DOHH2 (cell line): ENCODE measurements around the gene EMID1.

Experiments
- H3F3A ChIP-seq: fragments of 200-600 bp; sonication (generic), shearing (Covaris generic); 2 replicates; pipeline ENCODE4 v1.6.0; 2016; ENCODE audit warnings: antibody characterized with exemption, mild to moderate bottlenecking; ENCODE audit not compliant: control insufficient read depth, insufficient read depth
- H3K27ac ChIP-seq: fragments of 200-600 bp; sonication (generic); 2 replicates; pipeline ENCODE4 v1.5.1; 2014; ENCODE audit warnings: low read depth, mild to moderate bottlenecking, low read length, moderate library complexity
- H3K27me3 ChIP-seq: fragments of 200-600 bp; sonication (generic); 2 replicates; pipeline ENCODE4 v1.6.1; 2014; ENCODE audit warnings: mild to moderate bottlenecking, low read length, mixed read lengths; ENCODE audit not compliant: control insufficient read depth
- H3K36me3 ChIP-seq: fragments of 200-600 bp; sonication (generic); 2 replicates; pipeline ENCODE4 v1.6.1; 2014; ENCODE audit warnings: mild to moderate bottlenecking, low read length, moderate library complexity, mixed read lengths; ENCODE audit not compliant: control insufficient read depth
- H3K4me1 ChIP-seq: fragments of 200-600 bp; sonication (generic); 2 replicates; pipeline ENCODE4 v1.6.1; 2014; ENCODE audit warnings: mild to moderate bottlenecking, low read length, mixed read lengths; ENCODE audit not compliant: control insufficient read depth
- H3K4me2 ChIP-seq: fragments of 200-600 bp; sonication (generic); 2 replicates; pipeline ENCODE4 v1.6.0; 2014; ENCODE audit warnings: mild to moderate bottlenecking, low read length, moderate library complexity
- H3K4me3 ChIP-seq: fragments of 200-600 bp; sonication (generic); 2 replicates; pipeline ENCODE4 v1.5.1; 2014; ENCODE audit warnings: mild to moderate bottlenecking, low read length, mixed read lengths
- H3K79me2 ChIP-seq: fragments of 200-600 bp; sonication (generic); 2 replicates; pipeline ENCODE4 v1.6.1; 2014; ENCODE audit warnings: mild to moderate bottlenecking, low read length, mixed read lengths; ENCODE audit not compliant: control insufficient read depth
- H3K9me2 ChIP-seq: fragments of 200-600 bp; sonication (generic); replicated peaks from 2 replicates; pipeline ENCODE4 v1.6.1; 2014; ENCODE audit warnings: mild to moderate bottlenecking, low read length, mixed read lengths; ENCODE audit not compliant: control insufficient read depth
- H3K9me3 ChIP-seq: fragments of 200-600 bp; sonication (generic); 2 replicates; pipeline ENCODE4 v1.6.1; 2014; ENCODE audit warnings: antibody characterized with exemption, low read length, mixed read lengths; ENCODE audit not compliant: control insufficient read depth, insufficient read depth
- H4K20me1 ChIP-seq: fragments of 200-600 bp; sonication (generic); 2 replicates; pipeline ENCODE4 v1.6.0; 2014; ENCODE audit warnings: low read depth, mild to moderate bottlenecking, antibody characterized with exemption, low read length, moderate library complexity; ENCODE audit not compliant: control insufficient read depth, insufficient read depth
- EZH2phosphoT487 ChIP-seq: fragments of 200-600 bp; sonication (generic); IDR thresholded peaks from 2 replicates; pipeline ENCODE4 v1.6.1; 2017; ENCODE audit warnings: borderline replicate concordance, mild to moderate bottlenecking, antibody characterized with exemption, low read length, moderate library complexity, mixed read lengths
- TF ChIP-seq, protein P1 (sequence below): fragments of 200-600 bp; sonication (generic); IDR thresholded peaks from one replicate; pipeline ENCODE4 v1.5.1; 2014; ENCODE audit warnings: antibody characterized with exemption, mild to moderate bottlenecking, low read depth, low read length; ENCODE audit not compliant: poor library complexity, severe bottlenecking

EMID1 gene

DNA sequence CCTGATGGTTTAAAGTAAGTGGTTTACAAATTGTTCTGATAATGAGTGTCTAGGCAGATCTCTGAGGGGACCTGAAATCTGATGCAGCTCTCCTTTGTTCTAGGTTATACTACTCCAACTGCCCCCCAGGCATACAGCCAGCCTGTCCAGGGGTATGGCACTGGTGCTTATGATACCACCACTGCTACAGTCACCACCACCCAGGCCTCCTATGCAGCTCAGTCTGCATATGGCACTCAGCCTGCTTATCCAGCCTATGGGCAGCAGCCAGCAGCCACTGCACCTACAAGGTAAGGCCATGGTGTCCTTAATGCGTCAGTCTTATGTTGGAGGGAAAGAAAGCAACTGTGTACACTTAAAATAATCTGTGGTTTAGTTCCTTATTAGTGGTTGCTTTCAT is 72.2 kb downstream of the EMID1 start:
- no peaks in the 10 kb centered on the region for H3K9me3 ChIP-seq
- no peak overlapping the region for H3K4me2 ChIP-seq
- H3K27me3 ChIP-seq: no peaks in the 10 kb centered on the region
- H3K27ac ChIP-seq: no peak overlapping the region
- peaks cover 94% of the 10 kb centered on the region for H3K36me3 ChIP-seq
- no peak overlapping the region for H3K4me3 ChIP-seq
- H3K79me2 ChIP-seq: peaks cover 90% of the 10 kb centered on the region
- H3K4me1 ChIP-seq: no peaks in the 10 kb centered on the region
- peaks cover 18% of the 10 kb centered on the region for H3F3A ChIP-seq
- peaks cover 44% of the 10 kb centered on the region for H4K20me1 ChIP-seq
- H3K9me2 ChIP-seq: no peaks in the 10 kb centered on the region
- TF ChIP-seq EZH2phosphoT487: no peak
- TF ChIP-seq, protein P1, sequence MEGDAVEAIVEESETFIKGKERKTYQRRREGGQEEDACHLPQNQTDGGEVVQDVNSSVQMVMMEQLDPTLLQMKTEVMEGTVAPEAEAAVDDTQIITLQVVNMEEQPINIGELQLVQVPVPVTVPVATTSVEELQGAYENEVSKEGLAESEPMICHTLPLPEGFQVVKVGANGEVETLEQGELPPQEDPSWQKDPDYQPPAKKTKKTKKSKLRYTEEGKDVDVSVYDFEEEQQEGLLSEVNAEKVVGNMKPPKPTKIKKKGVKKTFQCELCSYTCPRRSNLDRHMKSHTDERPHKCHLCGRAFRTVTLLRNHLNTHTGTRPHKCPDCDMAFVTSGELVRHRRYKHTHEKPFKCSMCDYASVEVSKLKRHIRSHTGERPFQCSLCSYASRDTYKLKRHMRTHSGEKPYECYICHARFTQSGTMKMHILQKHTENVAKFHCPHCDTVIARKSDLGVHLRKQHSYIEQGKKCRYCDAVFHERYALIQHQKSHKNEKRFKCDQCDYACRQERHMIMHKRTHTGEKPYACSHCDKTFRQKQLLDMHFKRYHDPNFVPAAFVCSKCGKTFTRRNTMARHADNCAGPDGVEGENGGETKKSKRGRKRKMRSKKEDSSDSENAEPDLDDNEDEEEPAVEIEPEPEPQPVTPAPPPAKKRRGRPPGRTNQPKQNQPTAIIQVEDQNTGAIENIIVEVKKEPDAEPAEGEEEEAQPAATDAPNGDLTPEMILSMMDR: no peak

DNA sequence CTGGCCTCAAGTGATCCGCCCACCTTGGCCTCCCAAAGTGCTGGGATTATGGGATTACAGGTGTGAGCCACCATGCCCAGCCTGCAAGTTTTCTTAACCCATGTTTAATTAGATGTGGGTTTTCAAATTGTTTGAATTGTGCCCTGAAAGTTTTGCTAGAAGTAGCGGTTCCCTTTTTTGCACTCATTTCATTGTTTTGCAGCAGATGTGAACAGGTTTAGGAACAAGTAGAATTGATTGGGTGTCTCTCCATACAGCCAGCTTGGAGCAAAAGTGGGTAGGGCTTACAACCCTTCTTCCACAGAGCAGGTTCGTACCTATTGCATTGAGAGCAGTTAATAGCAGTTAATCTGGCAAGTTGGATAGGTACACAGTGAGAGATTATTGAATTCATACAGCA is 78.5 kb downstream of the EMID1 start:
- no peak overlapping the region for H3K27ac ChIP-seq
- peaks cover 24% of the 10 kb centered on the region for H4K20me1 ChIP-seq
- peaks cover 10% of the 10 kb centered on the region for H3F3A ChIP-seq
- H3K27me3 ChIP-seq: no peaks in the 10 kb centered on the region
- no peak overlapping the region for H3K4me3 ChIP-seq
- TF ChIP-seq, protein P1: no peak
- TF ChIP-seq EZH2phosphoT487: no peak
- no peaks in the 10 kb centered on the region for H3K9me3 ChIP-seq
- no peak overlapping the region for H3K4me2 ChIP-seq
- no peaks in the 10 kb centered on the region for H3K9me2 ChIP-seq
- peaks cover 96% of the 10 kb centered on the region for H3K36me3 ChIP-seq
- H3K4me1 ChIP-seq: no peaks in the 10 kb centered on the region
- H3K79me2 ChIP-seq: peaks cover 80% of the 10 kb centered on the region

DNA sequence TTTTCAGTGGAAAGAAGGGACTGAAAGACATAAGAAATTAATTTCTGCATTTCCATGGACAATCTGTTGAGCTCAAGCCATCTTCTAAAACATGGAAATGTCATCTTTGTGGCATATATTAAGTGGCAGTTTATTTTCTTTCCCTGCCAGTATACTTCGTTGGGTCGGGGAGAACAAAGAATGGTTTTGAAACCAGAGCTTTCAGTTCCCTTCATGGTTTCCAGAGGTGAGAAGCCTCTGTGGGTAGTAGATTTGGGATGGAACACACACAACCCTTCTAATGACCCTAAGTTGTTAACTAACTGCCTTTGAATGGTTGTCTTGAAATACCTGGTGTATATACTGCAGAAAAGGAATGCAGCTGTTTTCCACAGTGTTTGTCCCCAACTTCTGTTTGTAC is 83.1 kb downstream of the EMID1 start:
- Histone ChIP-seq H3K36me3 (peaks cover 99% of the 10 kb centered on the region), H3K4me1 (no peaks in the 10 kb centered on the region), H3K27ac (no peak overlapping the region), H3K79me2 (peaks cover 64% of the 10 kb centered on the region), H3K9me2 (no peaks in the 10 kb centered on the region), H4K20me1 (peaks cover 30% of the 10 kb centered on the region; the same call in 1 of the 2 replicates), H3F3A (peaks cover 6% of the 10 kb centered on the region), H3K27me3 (no peaks in the 10 kb centered on the region), H3K4me3 (no peak overlapping the region), H3K4me2 (no peak overlapping the region), H3K9me3 (no peaks in the 10 kb centered on the region)
- TF ChIP-seq, protein P1: no peak
- TF ChIP-seq EZH2phosphoT487: no peak
